Measurements from ENCODE around the gene EFNA3.

EFNA3 gene

DNA sequence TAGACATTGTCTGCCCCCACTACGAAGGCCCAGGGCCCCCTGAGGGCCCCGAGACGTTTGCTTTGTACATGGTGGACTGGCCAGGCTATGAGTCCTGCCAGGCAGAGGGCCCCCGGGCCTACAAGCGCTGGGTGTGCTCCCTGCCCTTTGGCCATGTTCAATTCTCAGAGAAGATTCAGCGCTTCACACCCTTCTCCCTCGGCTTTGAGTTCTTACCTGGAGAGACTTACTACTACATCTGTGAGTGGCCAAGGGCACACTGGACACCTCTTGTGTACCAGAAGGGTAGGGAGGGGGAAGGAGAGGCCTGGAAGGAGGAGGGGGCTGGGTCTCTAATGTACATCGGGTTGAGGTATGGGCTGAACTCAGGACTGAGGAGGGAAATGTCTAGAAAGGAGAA is 11.9 kb upstream of the EFNA3 start:
- DNase-seq (ENCODE audit: low read depth, low spot score) = no peak

DNA sequence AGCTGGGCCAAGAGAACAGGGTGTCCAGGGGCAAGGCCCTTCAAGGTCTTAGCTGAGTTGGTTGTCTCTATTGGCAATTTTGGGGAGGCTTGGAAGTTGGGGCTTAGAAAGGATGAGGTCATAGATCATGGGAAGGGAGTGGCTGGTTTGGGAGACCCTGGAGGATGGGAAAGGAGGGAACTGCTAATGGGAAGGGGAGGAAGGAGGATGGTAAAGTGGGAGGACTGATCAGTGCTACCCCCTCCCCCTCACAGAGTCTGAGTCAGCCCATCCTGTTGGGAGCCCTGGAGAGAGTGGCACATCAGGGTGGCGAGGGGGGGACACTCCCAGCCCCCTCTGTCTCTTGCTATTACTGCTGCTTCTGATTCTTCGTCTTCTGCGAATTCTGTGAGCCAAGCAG is 10.0 kb upstream of the EFNA3 start:
- no peak for DNase-seq (ENCODE audit: low read depth, low spot score)

DNA sequence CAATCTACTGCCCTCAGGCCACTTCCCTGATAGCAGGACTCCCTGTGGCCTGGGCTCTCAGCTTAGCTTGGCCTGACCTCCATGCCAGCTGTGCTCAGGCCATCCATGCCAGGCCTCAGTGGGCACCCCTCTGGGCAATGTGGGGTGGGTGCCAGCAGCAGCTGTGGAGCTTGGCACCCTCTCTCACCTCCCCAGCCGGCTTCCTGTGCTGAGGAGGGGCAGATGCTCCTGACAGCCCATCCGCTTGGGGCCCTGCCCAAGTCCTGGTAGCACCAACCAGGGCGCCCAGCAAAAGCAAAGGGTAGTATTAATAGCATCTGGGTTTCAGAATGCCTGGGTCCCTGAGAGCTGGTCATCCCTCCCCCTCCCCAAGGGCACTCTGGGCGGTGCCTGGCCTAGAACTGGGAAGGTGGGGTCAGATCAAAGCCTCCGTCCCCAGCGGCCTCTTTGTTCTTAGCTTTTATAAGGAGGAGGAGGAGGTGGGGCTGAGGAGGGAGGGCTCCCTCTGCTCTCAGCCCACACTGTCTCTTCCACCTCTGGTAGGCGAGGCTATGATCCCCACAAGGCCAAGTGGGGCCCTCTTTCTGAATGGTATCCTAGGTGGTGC is 9.0 kb upstream of the EFNA3 start:
- peak; percentile 79 for DNase-seq (ENCODE audit: low read depth, low spot score)

GRCh38 chr1:155070158-155070621 is 8.4 kb upstream of the EFNA3 start:
- no peak for DNase-seq (ENCODE audit: low read depth, low spot score)

DNA sequence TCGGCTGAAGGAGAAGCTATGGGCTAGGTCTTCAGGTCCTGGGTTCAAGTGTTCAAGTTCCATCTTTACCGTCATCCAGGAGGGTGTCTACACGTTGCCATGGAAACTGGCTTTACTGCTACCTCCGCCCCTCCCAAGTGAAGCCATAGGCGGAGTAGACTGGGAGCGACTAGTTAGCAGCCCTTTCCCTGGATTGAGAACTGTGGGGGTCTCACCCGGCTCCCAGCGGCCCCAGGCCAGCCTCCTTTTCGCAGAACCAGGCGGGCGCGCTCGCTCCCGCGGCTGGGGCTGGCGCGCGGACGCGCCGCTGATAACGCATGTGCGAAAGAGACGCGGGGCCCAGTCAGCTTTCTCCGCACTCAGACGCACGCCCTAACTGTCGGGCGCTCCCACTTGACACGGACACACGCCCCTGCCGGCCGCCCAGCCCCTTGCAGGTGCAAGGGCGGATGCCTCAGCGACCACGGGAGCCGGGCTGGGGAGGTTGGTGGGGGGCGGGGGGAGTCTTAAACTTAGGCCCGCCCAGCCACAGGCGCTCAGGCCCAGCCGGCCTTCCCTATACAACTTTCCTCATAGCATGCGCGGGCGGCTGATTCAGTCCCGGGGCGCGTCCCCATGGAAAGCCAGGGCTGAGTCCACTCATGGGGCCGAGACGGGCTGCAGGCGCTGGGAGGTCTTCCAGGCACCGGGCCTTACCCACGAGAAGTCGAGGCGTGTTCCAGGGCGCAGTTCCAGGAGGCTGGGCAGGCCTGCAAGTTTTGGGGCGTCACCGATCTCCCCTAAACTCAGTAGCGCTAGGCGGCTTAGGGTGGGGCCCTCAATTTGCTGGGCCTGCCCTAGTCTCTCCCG is 7.7 kb upstream of the EFNA3 start:
- peak; percentile 91 for DNase-seq (ENCODE audit: low read depth, low spot score)

- peak; percentile 49 for DNase-seq (ENCODE audit: low read depth, low spot score)
Measured at GRCh38 chr1:155071701-155072100, 6.9 kb upstream of the EFNA3 start.

GRCh38 chr1:155072531-155073289 is 5.9 kb upstream of the EFNA3 start:
- DNase-seq (ENCODE audit: low read depth, low spot score) = no peak

GRCh38 chr1:155073377-155074242 is 5.0 kb upstream of the EFNA3 start:
- DNase-seq (ENCODE audit: low read depth, low spot score) = no peak

DNA sequence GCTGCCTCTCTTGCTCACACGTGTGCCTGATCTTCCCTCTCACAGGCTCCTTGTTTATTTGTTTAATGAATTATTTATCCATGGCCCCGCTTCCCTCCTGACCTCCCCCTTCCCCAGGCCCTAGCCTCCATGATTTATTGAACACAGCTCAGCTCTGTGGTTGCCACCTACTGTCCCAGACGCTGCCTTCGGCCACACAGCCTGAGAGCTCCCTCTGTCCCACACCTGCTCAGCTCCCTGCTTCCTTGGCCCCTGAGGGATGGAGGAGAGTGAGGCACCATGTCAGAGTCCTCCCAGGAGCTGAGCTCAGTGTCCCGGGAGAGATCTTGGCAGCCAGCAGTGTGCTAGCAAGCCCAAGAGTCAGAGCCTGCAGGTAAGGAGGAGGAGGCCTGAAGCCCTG is 3.1 kb upstream of the EFNA3 start:
- DNase-seq (ENCODE audit: low read depth, low spot score) = no peak

- DNase-seq (ENCODE audit: low read depth, low spot score) = no peak
Measured at GRCh38 chr1:155076371-155076770, 2.3 kb upstream of the EFNA3 start.

- DNase-seq (ENCODE audit: low read depth, low spot score) = peak; percentile 35
Measured at GRCh38 chr1:155077346-155077745, 1.3 kb upstream of the EFNA3 start.

GRCh38 chr1:155077758-155078445 is 735 bp upstream of the EFNA3 start:
- DNase-seq (ENCODE audit: low read depth, low spot score) = no peak

DNA sequence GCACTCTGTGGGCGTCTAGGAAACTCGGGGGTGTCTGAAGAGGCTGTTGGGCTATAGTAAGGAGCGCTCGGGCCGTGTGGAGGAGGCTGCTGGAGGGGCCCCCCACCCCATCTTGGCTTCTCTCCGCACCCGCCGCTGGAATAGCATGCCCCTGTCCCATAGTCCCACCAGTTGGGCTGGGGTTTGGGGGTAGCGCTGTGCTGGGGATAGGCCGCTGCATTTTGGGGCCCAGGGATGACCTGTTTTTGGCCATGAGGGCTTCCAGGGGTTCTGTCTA is 511 bp downstream of the EFNA3 start:
- DNase-seq (ENCODE audit: low read depth, low spot score) = no peak

DNA sequence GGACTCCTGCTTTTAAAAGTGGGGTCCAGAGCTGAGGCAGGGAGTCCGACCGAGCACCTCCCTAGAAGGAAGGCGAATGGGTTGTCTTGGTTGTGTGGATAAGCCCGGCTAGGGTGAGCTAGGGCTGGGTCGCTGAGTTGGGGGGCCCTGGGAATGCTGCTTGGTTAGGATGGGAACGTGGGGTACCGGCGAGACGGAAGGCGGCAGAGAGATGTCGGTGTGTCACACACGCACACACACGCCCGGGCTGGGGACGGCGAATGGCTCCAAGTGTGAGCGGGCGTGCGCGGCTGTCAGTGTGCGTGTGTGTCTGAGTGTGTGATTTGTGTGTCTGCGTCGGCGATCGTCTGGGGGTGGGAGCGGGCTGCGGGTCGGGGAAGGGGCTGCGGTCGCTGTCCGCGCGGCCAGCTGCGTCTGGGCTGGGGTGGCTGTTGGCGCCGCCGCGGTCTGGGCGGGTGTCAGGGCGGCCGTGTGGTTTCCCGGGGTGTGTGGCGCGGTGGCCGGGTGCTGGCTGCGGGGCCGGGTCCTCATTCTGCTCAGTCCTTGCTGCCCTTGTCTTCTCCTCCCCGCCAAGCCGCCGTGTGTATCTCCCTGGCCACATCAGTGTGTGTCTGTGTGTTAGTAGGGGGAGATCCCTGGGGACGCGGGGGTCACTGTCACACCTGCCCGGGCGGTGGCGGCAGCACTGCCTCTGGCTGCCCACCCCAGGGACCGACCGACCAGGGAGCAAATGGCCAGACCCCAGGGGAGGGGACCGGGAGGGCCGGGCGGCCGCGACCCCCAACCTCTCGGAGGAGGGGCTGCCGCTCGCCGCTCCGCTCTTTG is 1.1 kb downstream of the EFNA3 start:
- peak; percentile 44 for DNase-seq (ENCODE audit: low read depth, low spot score)

GRCh38 chr1:155080312-155081228 is 1.9 kb downstream of the EFNA3 start:
- peak; percentile 85 for DNase-seq (ENCODE audit: low read depth, low spot score)

DNA sequence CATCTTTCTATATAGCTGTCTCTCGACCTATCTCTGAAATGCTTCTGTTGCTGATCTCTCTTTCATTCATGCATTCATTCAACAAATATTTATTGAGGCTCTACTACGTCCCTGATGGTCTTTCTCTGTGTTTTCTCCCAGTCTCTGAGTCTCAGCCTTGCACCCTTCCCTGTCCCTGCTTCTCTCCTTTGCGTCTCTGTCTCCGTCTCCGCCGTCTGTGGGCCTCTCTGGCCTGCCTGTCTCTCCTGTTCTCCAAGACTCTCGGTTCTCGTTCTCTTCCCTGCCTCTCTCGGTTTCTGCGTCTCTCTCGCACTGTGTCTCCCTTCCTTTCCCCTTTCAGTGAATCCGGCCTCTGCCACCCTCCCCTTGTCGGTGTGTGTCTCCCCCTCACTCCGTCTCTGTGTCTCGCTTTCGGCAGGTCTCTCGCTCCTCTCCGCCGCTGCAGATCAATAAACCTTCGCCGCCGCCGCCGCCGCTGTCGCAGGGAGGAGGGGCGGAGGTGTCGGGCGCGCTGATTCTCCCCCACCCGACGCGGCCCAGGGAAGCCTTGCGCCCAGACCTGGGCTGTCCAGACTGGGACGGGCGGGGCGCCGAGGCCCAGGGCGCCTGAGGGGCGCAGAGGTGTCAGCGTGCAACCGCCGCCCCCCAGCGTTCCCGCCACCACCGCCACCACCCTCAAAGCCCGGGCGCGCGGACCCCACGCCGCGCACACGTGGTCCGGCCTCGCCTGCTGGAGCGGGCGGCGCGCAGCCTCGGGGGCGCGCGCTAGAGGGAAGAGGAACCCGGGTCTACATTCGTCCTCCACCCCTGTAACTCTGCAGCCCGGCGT is 3.0 kb downstream of the EFNA3 start:
- peak; percentile 53 for DNase-seq (ENCODE audit: low read depth, low spot score)

DNA sequence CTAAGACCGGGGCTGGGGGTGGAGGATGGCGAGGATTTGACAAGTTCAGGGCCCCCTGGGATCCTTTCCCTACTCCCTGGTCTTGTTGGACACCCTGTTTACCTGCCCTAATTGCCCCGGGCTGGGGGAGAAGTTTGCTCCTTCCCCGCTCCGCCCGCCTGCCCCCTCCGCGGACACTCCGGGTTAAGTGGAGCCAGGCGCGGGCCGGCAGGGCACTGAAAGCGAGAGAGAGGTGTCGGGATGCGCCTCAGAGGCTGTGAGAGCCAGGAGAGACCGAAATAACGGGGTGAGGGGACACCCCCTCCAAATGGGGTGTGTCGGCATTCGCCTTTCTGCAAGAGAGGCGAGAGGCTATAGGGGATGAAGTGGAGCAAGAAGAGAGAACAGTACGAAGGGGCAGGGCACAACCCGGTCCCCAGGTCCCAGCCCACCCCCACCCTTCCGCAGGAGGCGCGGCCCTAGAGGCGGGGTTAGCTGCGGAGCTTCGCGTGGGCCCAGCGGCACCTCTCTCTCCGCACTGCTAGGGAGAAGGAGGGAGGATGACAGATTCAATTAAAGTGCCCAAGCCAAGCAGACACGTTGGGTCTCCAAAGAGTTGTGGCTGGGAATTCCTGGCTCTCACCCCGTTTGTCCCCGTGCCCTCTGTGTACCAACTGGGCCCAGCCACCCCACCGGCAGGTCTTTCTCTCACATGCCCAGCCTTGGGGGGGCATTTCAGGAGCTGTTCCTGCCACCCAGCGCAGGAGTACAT is 3.8 kb downstream of the EFNA3 start:
- DNase-seq (ENCODE audit: low read depth, low spot score) = no peak
